Measurements from ENCODE around the gene CDKN2D.

CDKN2D gene

GRCh38 chr19:10519421-10519820 lies 49.4 kb downstream of the CDKN2D start:
- no peak for DNase-seq (ENCODE audit: low read depth)
- H3K4me3 ChIP-seq (ENCODE audit: low read length), result no peak overlapping the region
- TF ChIP-seq CTCF (IDR thresholded peaks at IDR 0.05; ENCODE audit: insufficient read depth, low read depth, low read length, missing control alignments), result no peak

- DNase-seq (ENCODE audit: low read depth), result no peak
- TF ChIP-seq CTCF (IDR thresholded peaks at IDR 0.05; ENCODE audit: insufficient read depth, low read depth, low read length, missing control alignments), result no peak
- H3K4me3 ChIP-seq (ENCODE audit: low read length), result no peak overlapping the region
Observed at GRCh38 chr19:10518444-10519361, 50.1 kb downstream of the CDKN2D start.

- DNase-seq (ENCODE audit: low read depth), result peak; percentile 38
- no peak for TF ChIP-seq CTCF (IDR thresholded peaks at IDR 0.05; ENCODE audit: insufficient read depth, low read depth, low read length, missing control alignments)
- peak overlapping the region; percentile 74 for H3K4me3 ChIP-seq (ENCODE audit: low read length)
Observed at GRCh38 chr19:10517760-10518443, 50.9 kb downstream of the CDKN2D start.

- DNase-seq (ENCODE audit: low read depth), result peak; percentile 44
- no peak for TF ChIP-seq CTCF (IDR thresholded peaks at IDR 0.05; ENCODE audit: insufficient read depth, low read depth, low read length, missing control alignments)
- H3K4me3 ChIP-seq (ENCODE audit: low read length), result peak within 1 kb of the TSS; percentile 74
Observed at GRCh38 chr19:10517361-10517759, 51.4 kb downstream of the CDKN2D start, which contains the start of gene S1PR5. S1PR5 (minus strand) TSS chr19:10517447; CDS start chr19:10515011, 2,436 bp downstream.

- peak overlapping the region; percentile 74 for H3K4me3 ChIP-seq (ENCODE audit: low read length)
- peak; percentile 50 for DNase-seq (ENCODE audit: low read depth)
- TF ChIP-seq CTCF (IDR thresholded peaks at IDR 0.05; ENCODE audit: insufficient read depth, low read depth, low read length, missing control alignments), result no peak
Observed at GRCh38 chr19:10516671-10517286, 52.0 kb downstream of the CDKN2D start.

Measured in epithelial cell of esophagus (primary cell).